SK-N-SH treated with all-trans-retinoic acid at 6 μM for 48 hours (cell line): Measurements from ENCODE around the gene MPZL2.

ENCODE experiments used
- ATAC-seq: fragments of 200-7000 bp; cut with Tn5 transposase; 3 replicates; pipeline ENCODE4 v1.9.1; 2020; ENCODE audit warnings: mild to moderate bottlenecking, moderate library complexity
- ARNTL ChIP-seq: fragments of 450-650 bp; formaldehyde crosslinking; IDR thresholded peaks from 2 replicates; pipeline ENCODE4 v1.5.0; 2020; ENCODE audit warnings: low read depth, mild to moderate bottlenecking, moderate library complexity, borderline replicate concordance
- BACH2 ChIP-seq: fragments of 250-450 bp; sonication (Bioruptor Pico); IDR thresholded peaks from 2 replicates; pipeline ENCODE4 v1.9.0; 2021; ENCODE audit warnings: mild to moderate bottlenecking, borderline replicate concordance
- CREB5 ChIP-seq: fragments of 250-450 bp; sonication (Bioruptor Pico); IDR thresholded peaks from 2 replicates; pipeline ENCODE4 v1.5.1; 2020; ENCODE audit warnings: low read depth, mild to moderate bottlenecking, moderate library complexity
- CSDC2 ChIP-seq: fragments of 250-450 bp; sonication (Bioruptor Pico); IDR thresholded peaks from 2 replicates; pipeline ENCODE4 v1.5.0; 2020; ENCODE audit warnings: mild to moderate bottlenecking, moderate library complexity
- CSRNP3 ChIP-seq: fragments of 250-450 bp; sonication (Bioruptor Pico); IDR thresholded peaks from 2 replicates; pipeline ENCODE4 v1.5.1; 2021; ENCODE audit warnings: mild to moderate bottlenecking, moderate library complexity
- ESRRG ChIP-seq: fragments of 250-450 bp; sonication (Bioruptor Pico); IDR thresholded peaks from 2 replicates; pipeline ENCODE4 v1.6.1; 2021; ENCODE audit warnings: mild to moderate bottlenecking
- GLIS3 ChIP-seq: fragments of 250-450 bp; sonication (Bioruptor Pico); IDR thresholded peaks from 2 replicates; pipeline ENCODE4 v1.5.0; 2020; ENCODE audit warnings: mild to moderate bottlenecking, moderate library complexity
- ISL1 ChIP-seq: fragments of 250-450 bp; sonication (Bioruptor Pico); IDR thresholded peaks from 2 replicates; pipeline ENCODE4 v2.1.2; 2022; ENCODE audit warnings: mild to moderate bottlenecking, moderate library complexity
- OSR1 ChIP-seq: fragments of 250-450 bp; sonication (Bioruptor Pico); IDR thresholded peaks from 2 replicates; pipeline ENCODE4 v1.8.0; 2022; ENCODE audit warnings: moderate library complexity, mild to moderate bottlenecking, inconsistent platforms
- PATZ1 ChIP-seq: fragments of 250-450 bp; sonication (Bioruptor Pico); IDR thresholded peaks from 2 replicates; pipeline ENCODE4 v1.8.0; 2020; ENCODE audit warnings: mild to moderate bottlenecking, moderate library complexity, borderline replicate concordance
- POU6F1 ChIP-seq: fragments of 250-450 bp; sonication (Bioruptor Pico); IDR thresholded peaks from 2 replicates; pipeline ENCODE4 v1.8.0; 2021; ENCODE audit warnings: low read depth, mild to moderate bottlenecking, moderate library complexity, borderline replicate concordance
- PPARA ChIP-seq: fragments of 250-450 bp; sonication (Bioruptor Pico); IDR thresholded peaks from 2 replicates; pipeline ENCODE4 v1.5.0; 2020; ENCODE audit warnings: mild to moderate bottlenecking, borderline replicate concordance
- RARB ChIP-seq: fragments of 250-450 bp; sonication (Bioruptor Pico); IDR thresholded peaks from 2 replicates; pipeline ENCODE4 v1.8.0; 2021; ENCODE audit warnings: mild to moderate bottlenecking, moderate library complexity
- SNAI2 ChIP-seq: fragments of 250-450 bp; sonication (Bioruptor Pico); IDR thresholded peaks from 2 replicates; pipeline ENCODE4 v1.5.0; 2020; ENCODE audit warnings: mild to moderate bottlenecking, moderate library complexity
- TCF4 ChIP-seq: fragments of 250-450 bp; sonication (Bioruptor Pico); IDR thresholded peaks from 2 replicates; pipeline ENCODE4 v1.8.0; 2021; ENCODE audit warnings: mild to moderate bottlenecking, moderate library complexity, borderline replicate concordance
- TOX ChIP-seq: fragments of 250-450 bp; sonication (Bioruptor Pico); IDR thresholded peaks from 2 replicates; pipeline ENCODE4 v1.8.0; 2021; ENCODE audit warnings: mild to moderate bottlenecking, moderate library complexity, borderline replicate concordance
- TSHZ2 ChIP-seq: fragments of 250-450 bp; sonication (Bioruptor Pico); IDR thresholded peaks from 2 replicates; pipeline ENCODE4 v1.5.0; 2020; ENCODE audit warnings: mild to moderate bottlenecking, moderate library complexity
- ZC3H10 ChIP-seq: fragments of 250-450 bp; sonication (Bioruptor Pico); IDR thresholded peaks from 2 replicates; pipeline ENCODE4 v1.5.1; 2021; ENCODE audit warnings: mild to moderate bottlenecking, moderate library complexity
- ZFP3 ChIP-seq: fragments of 250-450 bp; sonication (Bioruptor Pico); IDR thresholded peaks from 2 replicates; pipeline ENCODE4 v1.5.0; 2020; ENCODE audit warnings: mild to moderate bottlenecking, moderate library complexity
- ZFP30 ChIP-seq: fragments of 450-650 bp; formaldehyde crosslinking; IDR thresholded peaks from 2 replicates; pipeline ENCODE4 v1.5.0; 2022; ENCODE audit warnings: mild to moderate bottlenecking, moderate library complexity
- ZNF565 ChIP-seq: fragments of 450-650 bp; formaldehyde crosslinking; conservative IDR thresholded peaks from 2 replicates; pipeline ENCODE4 v1.5.0; 2020; ENCODE audit warnings: low read depth, mild to moderate bottlenecking, moderate library complexity
- ZNF70 ChIP-seq: fragments of 450-650 bp; formaldehyde crosslinking; IDR thresholded peaks from 2 replicates; pipeline ENCODE4 v1.5.0; 2020; ENCODE audit warnings: mild to moderate bottlenecking, moderate library complexity
- ZNF8 ChIP-seq: fragments of 450-650 bp; formaldehyde crosslinking; IDR thresholded peaks from 2 replicates; pipeline ENCODE4 v1.5.0; 2020; ENCODE audit warnings: mild to moderate bottlenecking, moderate library complexity

The MPZL2 gene

DNA sequence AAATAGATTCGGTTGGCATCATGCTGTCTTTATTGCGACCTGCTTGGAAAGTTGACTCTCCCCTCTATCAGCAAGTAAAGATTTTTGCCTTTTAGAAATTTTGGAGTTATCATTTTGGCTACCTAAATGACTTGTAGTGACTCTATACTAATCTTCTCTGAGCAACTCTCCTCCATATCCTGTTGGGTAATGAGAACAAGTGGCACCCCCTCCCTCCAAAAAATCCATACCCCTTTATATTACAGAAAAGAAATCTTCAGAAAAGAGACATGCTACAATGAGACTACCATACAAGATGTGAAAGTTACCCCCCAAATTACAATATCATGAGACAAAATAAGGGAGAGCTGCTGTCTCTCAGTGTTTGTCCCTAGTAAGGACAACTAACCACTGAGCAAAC lies 40.5 kb downstream of the MPZL2 start:
- no peak for TF ChIP-seq SNAI2 (CRISPR knock-in tag)
- no peak for TF ChIP-seq TOX
- TF ChIP-seq ARNTL, result no peak
- no peak for TF ChIP-seq ZNF565
- TF ChIP-seq TCF4 (CRISPR knock-in tag), result no peak
- no peak for TF ChIP-seq TSHZ2 (CRISPR knock-in tag)
- TF ChIP-seq, all 23 proteins: peak for 0
- no peak for ATAC-seq

- ATAC-seq, result no peak
- TF ChIP-seq PPARA (CRISPR knock-in tag) (no peak), POU6F1 (no peak), ARNTL (no peak), BACH2 (CRISPR knock-in tag) (no peak), PATZ1 (CRISPR knock-in tag) (no peak), TCF4 (CRISPR knock-in tag) (no peak), SNAI2 (CRISPR knock-in tag) (no peak), GLIS3 (no peak), ZC3H10 (no peak), TSHZ2 (CRISPR knock-in tag) (no peak), ZNF565 (no peak), ZFP3 (CRISPR knock-in tag) (no peak), RARB (no peak), ZNF8 (CRISPR knock-in tag) (no peak), ZNF70 (CRISPR knock-in tag) (no peak), CREB5 (CRISPR knock-in tag) (no peak)
These were observed 41.7 kb downstream of the MPZL2 start for GRCh38 chr11:118222437-118222836.

DNA sequence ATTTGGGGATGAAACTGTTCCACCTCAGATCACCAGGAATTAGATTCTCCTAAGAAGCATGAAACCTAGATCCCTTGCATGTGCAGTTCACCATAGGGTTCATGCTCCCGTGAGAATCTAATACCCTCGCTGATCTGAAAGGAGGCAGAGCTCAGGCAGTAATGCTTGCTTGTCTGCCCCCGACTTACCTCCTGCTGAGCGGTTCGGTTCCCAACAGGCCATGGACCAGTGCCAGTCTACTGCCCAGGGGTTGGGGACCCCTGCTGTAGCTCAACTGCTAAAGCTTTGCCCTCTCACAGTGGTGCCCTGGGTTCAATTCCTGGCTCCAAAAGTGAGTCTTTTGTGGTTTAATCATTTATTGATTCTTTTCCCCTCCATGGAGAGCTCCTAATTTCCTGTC lies 42.7 kb downstream of the MPZL2 start:
- no peak for ATAC-seq
- TF ChIP-seq OSR1 (CRISPR knock-in tag), result no peak
- no peak for TF ChIP-seq TCF4 (CRISPR knock-in tag)
- no peak for TF ChIP-seq TOX
- TF ChIP-seq BACH2 (CRISPR knock-in tag), result no peak
- TF ChIP-seq CSRNP3 (CRISPR knock-in tag), result no peak
- no peak for TF ChIP-seq CREB5 (CRISPR knock-in tag)
- no peak for TF ChIP-seq ISL1 (CRISPR knock-in tag)
- no peak for TF ChIP-seq POU6F1
- no peak for TF ChIP-seq ZNF70 (CRISPR knock-in tag)
- no peak for TF ChIP-seq CSDC2 (CRISPR knock-in tag)
- no peak for TF ChIP-seq ZFP30 (CRISPR knock-in tag)
- TF ChIP-seq ZC3H10, result no peak
- no peak for TF ChIP-seq PPARA (CRISPR knock-in tag)
- no peak for TF ChIP-seq ZNF565
- no peak for TF ChIP-seq ESRRG (CRISPR knock-in tag)
- TF ChIP-seq RARB, result no peak
- no peak for TF ChIP-seq ARNTL
- TF ChIP-seq ZFP3 (CRISPR knock-in tag), result no peak
